Measurements from ENCODE around the gene MICAL3.

The MICAL3 gene

DNA sequence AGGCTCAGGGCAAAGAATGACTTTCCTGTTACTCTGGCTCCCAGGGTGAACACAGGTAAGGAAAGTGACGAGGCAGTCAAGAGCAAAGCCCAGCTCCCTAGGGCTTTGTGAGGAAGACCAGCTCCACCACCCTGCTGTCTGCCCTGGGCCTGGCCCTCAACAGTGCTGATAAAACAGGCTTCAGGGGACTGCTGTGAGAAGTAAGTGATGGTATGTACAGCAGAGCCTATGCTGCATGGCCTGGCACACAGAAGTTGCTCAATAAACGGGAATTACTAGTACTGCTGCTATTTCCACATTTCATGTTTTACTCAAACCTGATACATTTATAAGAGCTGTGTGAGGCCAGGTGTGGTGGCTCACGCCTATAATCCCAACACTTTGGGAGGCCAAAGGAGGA is 50.3 kb downstream of the MICAL3 start:
- DNase-seq (ENCODE audit: low spot score), result no peak

DNA sequence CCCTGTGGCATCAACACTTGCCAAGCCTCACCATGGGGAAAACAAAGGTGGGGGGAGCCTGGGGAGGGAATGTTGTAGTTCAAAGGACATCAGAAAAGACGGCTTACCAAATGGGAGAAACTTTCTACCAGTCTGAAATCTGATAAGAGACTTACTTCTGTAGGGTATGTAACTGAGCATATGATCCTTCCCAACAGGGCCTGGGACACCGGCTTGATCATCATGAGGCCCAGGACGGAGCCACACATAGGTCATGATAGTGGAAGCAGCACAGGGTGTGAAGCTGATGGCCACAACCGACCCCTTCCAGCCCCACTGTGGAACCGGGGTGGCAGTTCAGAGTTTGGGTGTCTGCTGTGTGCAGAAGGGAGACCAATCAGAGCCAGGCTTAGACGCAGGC is 51.1 kb downstream of the MICAL3 start:
- DNase-seq (ENCODE audit: low spot score), result no peak

DNA sequence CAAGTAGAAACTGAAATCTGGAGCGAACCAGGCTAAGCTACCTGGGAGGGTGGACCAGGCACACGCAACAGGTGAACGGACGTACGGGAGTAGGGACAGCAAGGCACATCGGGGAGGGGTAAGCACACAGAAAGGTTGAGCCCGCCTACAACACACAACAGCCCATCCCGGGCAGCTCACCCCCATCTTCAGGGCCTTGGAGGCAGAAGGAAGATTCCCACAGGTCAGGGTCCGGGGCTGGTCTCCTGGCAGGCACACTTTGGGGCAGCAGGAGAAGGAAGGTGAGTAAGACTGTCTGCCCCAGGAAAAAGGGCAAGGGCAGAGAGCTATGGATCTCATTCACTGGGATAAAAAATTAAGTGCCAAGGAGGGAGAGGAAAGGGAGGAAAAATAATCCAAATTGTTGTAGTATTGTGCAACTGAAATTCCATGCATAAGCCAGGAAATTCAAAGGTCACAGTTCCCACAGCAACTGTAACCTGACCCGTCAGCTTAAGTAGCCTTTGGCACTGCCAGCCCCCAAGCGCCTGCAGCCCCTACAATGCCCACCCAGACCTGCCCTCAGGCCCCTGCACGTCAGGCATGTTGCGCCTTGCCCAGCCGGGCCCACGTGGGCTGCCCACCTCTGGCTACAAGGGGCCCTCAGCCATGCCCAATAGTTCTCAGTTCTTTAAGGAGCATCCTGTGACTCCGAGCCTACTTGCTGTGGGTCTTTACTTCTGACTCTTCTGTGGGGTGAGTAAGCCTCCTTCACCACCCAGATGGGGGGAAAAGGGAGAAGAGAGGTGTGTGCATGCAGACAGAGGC is 51.8 kb downstream of the MICAL3 start:
- no peak for DNase-seq (ENCODE audit: low spot score)

DNA sequence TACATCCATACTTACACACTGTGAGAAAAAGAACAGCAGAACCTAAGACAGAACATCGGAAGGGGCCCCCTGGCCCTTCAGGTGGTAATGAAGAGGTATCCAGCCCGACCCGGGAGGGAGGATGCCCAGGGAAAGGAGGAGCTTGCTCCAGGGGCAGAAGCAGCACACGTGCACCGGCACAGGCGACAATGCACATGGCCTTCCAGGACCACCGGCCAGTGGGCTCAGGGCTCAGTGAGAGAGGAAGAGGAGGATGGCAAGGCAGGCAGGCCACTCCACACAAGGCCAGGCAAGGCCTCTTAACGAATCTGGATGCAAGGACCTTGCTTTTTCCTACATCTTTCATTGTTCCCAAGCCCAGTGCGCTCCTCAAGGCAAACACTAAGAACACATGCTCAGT is 52.6 kb downstream of the MICAL3 start:
- no peak for DNase-seq (ENCODE audit: low spot score)

DNA sequence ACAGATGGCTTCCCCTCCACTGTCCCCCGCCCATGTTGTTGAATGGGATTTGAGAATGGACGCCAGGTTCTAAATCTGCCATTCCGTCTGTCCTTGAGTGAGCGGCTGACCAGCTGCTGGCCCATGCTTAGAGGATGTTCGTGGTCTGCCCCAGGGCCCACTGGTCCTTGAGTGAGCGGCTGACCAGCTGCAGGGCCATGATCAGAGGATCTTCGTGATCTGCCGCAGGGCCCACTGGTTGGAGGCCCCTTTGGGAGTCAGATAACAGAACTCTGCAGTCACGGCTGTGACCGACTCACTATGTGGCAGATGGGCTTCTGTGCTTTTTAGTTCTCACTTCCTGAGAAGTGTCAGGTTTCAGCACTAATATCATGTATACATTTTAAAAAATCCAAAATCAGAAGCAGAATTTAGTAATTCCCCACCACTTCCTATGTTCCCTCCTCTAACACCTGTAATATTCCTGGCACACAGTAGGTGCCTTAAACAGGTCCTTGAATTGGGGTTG is 54.1 kb downstream of the MICAL3 start:
- no peak for DNase-seq (ENCODE audit: low spot score)

DNA sequence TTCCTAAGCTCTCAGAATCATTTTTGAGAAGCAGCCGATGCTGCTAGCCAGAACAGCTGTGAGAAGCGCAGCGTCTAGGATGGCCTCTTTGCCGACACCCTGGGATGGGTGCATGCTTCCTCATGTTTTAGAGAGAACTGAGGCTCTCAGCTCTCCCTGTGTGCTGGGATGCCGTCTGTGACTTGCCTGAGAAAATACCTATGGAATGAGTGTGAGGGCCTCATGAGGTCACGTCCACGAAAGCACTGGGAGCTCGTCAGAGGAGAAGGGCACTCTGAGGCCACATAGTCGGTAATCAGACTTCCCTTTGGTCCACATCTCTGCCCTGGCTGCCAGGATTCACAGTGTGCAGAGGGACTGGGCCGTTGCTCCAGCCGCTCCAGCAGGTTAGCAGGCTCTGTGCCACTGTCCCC is 54.7 kb downstream of the MICAL3 start:
- DNase-seq (ENCODE audit: low spot score), result no peak

DNA sequence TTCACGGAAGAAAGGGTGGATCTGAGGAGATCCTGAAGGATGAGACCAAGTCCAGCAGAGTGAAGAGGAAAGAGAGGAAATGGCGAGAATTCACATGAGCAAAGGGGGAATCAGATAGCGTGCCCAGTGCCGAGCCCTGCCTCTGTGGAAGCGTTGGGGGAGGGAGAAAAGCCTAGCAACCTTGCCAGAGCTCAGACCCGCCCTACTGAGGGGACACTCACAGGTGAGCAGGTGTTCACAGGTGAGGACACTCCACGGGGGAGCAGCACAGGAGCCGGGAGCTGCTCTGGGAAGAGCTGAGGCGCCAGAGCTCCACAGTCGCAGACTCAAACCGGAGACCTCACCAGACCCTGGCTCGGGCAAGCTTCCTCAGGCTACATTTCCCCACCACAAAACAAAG is 56.2 kb downstream of the MICAL3 start:
- DNase-seq (ENCODE audit: low spot score), result no peak

DNA sequence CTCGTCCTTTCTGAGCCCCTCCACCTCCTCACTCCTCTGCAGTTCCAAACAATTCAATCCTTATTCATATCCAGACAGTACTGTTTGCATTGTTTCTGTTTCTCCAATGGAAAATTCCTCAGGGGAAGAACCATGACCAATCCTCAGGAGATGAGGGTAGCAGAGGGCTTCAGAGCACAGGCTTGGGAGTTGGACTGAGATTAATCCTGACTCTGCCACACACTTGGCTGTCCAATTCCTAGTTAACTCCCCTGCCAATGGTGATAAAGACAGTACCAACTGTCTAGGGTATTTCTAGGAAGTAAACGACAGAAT is 58.0 kb downstream of the MICAL3 start:
- DNase-seq (ENCODE audit: low spot score), result no peak

DNA sequence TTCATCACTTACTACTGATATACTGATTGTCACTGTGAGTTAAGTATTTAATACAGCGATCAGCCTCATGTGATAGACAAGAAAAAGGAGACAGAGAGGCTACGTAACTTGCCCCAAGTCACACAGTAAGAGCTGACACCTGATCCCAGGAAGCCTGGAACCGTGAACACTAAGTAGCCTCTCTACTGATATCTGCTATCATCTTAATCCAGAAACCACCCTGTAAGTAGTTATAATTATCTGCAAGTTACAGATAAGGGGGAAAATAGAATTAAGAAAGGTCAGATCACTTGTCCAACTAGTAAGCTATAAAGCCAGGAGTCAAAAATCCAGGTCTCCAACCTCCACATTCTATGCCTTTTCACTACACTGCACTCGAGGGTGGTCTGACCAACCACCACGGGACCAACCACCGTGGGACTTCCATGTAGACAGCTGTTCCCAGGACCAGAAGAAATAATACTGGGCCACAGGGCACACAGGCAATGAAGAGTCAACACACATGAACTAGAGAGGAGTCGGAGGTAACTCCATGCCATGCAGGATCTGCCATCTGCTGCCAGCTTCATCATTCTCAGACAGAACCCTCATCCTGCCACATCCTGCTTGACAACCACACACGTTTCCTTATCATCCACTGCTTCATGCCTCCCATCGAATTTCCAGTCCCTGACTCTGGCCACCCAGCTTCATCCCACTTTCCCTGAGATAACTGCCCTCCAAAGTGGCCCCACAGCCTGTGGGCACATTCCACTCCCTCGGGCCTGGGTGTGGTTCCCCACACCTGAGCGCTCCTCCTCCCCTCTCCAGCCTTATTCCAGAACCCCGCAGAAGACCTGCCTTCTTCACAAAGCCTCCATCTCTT is 58.6 kb downstream of the MICAL3 start:
- no peak for DNase-seq (ENCODE audit: low spot score)

DNA sequence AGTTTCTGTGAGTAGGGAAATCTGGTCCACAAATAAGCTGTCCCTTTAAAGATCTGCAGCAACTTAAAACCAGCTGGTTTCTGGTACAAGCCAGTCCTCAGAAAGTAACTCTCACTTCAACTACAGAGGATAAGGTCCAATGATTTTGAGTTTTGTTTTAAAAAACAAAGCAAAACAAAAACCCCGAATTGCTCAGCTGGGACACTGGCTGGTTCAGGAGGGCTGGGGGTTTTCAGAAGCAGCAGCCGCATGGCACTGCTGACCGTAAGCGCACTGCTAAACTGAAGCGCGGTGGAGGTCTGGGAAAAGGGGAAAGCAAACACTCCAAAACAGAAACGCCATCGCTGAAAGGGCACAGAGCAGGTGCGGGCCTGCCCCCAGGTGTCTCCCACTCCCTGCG is 59.7 kb downstream of the MICAL3 start:
- no peak for DNase-seq (ENCODE audit: low spot score)

DNA sequence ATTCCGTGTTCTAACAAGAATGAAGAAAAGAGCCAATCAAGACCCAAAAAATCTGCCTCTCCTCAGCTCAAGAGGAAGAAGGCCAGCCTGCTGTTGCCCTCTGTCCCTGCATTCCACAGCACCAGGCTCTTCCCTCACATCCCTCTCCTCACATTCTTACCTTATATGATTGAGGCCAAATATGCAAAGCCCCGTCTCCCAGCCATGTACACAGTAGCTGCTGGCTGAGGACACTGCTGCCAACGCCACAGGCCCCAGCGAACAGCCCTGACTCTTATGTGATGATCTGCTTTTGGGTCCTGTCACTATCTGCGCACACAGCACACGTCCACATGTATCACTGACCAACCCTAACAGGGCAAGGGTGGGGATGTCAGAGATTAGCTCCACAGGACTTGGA is 60.2 kb downstream of the MICAL3 start:
- no peak for DNase-seq (ENCODE audit: low spot score)

DNA sequence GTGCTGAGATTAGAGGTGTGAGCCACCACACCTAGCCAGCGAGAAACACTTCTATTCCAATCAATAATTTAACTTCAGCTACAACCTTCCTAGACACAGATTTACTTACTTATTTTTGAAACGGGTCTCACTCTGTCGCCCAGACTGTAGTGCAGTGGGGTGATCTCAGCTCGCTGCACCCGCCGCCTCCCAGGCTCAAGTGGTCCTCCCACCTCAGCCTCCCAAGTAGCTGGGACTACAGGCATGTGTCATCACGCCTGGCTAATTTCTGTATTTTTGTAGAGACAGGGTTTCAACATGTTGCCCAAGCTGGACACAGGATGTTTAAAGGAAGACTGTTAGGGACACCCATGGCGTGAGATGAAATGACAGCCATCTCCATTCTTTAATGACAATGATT is 61.3 kb downstream of the MICAL3 start:
- DNase-seq (ENCODE audit: low spot score), result no peak

DNA sequence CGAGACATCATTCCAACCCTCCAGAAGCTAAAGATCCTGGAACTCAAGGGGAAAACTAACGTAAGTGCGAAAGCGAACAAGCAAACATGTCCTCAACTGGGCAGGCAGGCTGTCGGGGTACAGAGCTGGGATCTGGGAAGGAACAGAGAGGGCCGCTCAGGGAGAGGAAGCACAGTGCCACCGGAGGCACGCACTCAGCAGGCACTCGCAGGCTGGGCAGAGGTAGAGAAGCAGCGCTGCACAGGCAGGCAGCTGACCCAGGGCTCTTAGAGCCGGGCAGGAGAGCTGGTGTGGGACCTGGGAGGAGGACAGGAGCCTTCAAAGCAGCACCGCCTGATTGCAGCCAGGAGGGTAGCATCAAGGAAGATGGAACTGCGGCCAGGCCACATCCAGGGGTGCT is 62.2 kb downstream of the MICAL3 start:
- DNase-seq (ENCODE audit: low spot score), result no peak

DNA sequence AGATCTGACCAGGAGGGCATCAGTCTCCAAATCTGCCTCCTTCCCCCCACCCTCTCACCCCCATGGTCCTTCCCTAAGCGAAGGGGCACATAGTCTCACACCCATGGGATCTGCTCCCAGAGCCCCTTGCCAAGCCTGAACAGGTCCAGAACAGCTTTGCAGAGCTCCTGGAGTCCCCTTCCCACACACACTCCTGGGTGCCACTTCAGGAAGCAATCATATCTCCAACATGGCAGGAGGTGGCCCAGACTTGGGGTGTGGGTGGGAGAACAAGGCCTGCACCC is 63.0 kb downstream of the MICAL3 start:
- no peak for DNase-seq (ENCODE audit: low spot score)

DNA sequence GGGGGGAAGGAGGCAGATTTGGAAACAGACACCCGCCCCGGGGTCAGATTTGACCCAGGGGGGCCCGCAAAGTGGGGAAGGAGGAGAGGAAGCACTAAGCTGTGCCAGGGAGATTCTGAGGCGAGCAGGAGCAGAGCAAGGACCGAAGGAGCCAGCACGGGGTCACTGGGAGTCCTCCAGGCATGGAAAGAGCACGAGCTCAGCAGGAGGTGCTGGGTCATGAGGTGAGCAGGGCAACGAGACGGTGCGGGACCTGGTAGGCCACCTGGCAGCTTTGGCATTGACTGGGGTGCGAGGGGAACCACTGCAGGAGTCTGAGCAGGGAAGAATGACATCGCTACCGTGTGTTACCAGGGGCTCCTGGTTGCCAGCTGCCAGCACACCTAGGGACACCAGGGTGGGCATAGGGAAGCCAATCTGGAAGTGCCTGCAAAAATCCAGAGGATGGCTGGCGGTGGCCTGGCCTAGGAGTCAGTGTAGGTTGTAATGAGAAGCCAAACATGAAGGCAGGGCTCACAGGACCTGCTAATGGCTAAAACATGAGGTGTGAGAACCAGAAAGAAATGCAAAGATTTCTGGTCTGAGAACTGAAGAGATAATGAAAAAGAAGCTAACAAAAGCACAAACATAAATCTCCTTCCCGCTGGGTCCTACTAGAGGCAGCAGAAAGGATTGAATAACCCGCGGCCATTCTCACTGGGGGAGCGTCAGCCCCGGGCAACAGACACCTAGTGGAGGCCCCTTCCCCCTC is 63.5 kb downstream of the MICAL3 start:
- no peak for DNase-seq (ENCODE audit: low spot score)

DNA sequence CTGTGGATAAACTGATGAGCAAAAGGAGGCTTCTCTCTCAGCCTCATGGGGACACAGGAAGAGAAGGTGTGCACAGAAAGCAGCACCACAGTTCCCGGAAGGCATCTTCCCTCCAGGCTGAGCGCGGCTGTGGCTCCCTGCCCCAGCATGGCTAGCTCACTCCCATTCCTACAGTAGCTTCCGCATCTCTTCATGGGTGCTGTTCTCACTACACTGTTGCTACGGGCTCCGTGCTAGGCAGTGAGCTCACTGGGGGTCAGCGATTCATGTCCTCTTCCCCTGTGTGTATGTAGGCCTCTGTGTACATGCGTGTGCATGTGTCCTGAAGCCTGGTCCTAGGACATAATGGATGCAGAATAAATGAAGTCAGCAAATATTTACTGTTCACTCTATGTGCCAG is 64.3 kb downstream of the MICAL3 start:
- DNase-seq (ENCODE audit: low spot score), result no peak

DNA sequence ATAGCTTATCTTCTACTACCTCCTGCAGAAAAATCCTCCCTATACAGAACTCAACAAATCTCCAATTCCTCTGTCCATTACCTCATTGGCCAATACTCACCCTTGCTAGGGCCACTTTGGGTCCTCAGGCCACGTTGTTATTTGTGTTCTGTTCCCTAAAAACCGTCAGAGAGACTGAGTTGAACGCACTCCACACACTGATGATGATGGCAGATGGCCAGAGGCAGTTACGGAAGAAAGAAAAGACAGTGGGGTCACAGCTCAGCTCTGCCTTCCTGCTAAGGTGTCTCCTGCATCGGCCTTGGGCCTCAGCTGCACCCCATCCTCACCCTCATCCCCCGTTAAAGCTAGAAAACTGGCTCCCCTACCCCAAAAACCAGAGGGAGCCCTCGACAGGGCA is 66.2 kb downstream of the MICAL3 start:
- DNase-seq (ENCODE audit: low spot score), result no peak

DNA sequence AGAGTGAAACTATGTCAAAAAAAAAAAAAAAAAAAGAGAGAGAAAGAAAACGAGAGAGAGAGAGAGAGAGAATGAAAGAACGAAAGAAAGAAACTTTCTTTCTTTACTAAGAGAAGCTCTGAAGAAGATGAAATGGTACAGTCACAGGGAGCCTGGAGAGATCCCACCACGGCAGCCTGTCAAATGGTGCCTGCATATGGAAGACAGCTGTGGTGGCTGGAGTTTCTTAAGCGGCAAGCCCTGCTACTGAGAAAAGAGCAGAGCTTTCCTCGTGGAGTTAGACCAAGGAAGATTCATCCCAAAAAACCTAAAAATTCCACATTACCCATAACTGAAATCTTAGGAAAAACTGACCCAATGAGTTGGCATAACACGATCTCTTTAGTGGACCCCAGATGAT is 66.7 kb downstream of the MICAL3 start:
- no peak for DNase-seq (ENCODE audit: low spot score)

DNA sequence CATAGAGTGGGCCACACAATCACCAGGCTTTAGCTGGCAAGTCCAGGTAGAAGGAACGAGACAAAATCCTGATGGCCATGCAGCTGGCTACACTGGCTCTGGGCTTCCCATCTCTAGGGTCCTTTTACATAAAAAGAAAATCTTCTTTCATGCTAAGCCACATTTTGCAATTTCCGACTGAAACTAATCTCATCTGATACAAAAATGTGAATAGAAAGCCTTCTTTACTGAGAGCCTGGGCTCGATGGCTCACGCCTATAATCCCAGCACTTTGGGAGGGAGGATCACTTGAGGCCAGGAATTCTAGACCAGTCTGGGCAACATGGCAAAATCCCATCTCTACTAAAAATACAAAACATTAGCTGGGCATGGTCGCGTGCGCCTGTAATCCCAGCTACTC is 67.2 kb downstream of the MICAL3 start:
- DNase-seq (ENCODE audit: low spot score), result no peak

DNA sequence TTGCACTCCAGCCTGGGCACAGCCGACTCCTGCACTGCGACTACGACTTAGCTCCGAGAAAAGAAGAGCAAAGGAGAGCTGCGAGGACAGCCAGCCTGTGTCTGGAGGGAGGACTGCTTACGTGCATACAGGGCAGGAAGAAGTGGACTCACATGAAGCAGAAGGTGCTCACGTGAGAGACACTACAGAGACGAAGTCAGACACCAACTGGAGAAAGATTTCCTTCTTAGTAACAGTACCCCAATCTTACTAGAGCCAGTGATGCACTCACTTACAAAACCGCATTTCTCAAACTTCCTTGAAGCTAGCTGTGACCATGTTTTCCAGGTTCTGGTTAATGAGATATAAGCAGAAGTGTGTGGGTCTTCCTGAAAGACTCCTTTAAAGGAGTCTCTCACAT is 67.7 kb downstream of the MICAL3 start:
- no peak for DNase-seq (ENCODE audit: low spot score)

DNA sequence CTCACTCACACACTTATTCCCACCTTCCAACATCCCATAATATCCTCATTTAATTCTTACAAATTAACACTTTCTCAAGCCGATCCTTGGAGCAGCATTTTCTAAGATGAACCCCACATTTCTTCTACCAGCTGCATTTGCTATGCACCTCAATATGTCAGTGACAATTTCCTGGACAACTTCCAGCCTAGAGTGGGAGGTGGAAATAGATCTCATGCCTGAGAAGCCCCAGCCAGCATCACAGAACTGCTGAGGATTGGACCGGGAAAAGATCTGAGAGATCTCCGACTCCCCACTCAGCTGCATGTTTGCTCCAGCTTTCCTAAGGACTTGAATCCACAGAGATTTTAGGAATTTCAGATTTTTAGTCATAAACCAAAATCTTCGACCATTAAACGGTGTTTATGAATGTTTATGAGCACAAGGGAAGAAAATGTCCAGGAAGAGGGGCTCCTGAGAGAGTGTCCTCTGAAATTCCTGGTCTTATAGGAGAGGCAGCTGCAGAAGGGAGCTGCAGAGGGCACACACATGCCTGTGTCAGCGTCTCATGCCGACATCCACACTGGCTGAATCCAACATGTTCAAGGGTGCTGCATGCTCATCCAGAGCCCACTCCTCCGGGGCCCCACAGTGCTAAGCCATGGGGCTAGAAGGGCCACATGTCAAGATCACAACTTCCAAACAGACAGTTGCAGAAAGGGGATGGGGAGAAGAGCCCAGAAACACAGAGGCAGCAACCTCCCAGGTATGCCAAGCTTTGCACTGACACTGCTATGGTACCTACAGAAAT is 68.6 kb downstream of the MICAL3 start:
- no peak for DNase-seq (ENCODE audit: low spot score)

Data from Ammon's horn (tissue), 1 donor.